ENCODE data around the gene CAMK1.
A peak's percentile ranks its signal among the peaks of the same experiment; 100 is the strongest.

The CAMK1 gene

GRCh38 chr3:9806137-9806536 is 36.4 kb upstream of the CAMK1 start:
- H3K4me3 ChIP-seq (ENCODE audit: low read depth, low read length), result no peak overlapping the region
- TF ChIP-seq CTCF (conservative IDR thresholded peaks at IDR 0.05; ENCODE audit: low read depth, low read length), result no peak
- DNase-seq (ENCODE audit: low read depth), result no peak

GRCh38 chr3:9804996-9805395 is 35.2 kb upstream of the CAMK1 start:
- no peak overlapping the region for H3K4me3 ChIP-seq (ENCODE audit: low read depth, low read length)
- DNase-seq (ENCODE audit: low read depth), result no peak
- no peak for TF ChIP-seq CTCF (conservative IDR thresholded peaks at IDR 0.05; ENCODE audit: low read depth, low read length)

GRCh38 chr3:9803494-9803893 is 33.7 kb upstream of the CAMK1 start:
- no peak for TF ChIP-seq CTCF (conservative IDR thresholded peaks at IDR 0.05; ENCODE audit: low read depth, low read length)
- no peak for DNase-seq (ENCODE audit: low read depth)

DNA sequence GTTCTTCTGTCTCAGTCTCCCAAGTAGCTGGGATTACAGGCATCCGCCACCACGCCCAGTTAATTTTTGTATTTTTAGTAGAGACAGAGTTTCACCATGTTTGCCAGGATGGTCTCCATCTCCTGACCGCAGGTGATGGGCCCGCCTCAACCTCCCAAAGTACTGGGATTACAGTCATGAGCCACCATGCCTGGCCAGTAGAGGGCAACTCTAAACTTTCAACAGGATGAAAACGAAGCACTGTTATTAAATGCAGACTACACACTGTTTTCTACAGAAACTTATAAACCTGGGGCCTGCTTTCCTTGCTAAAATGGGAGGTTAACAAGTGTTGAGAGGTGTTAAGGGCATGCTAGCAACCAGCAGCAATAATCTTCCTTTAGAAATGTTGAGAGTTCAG is 30.8 kb upstream of the CAMK1 start:
- no peak overlapping the region for H3K4me3 ChIP-seq (ENCODE audit: low read depth, low read length)
- no peak for DNase-seq (ENCODE audit: low read depth)
- TF ChIP-seq CTCF (conservative IDR thresholded peaks at IDR 0.05; ENCODE audit: low read depth, low read length), result peak; percentile 52

More at GRCh38 chr3:9803494-9803893, 33.7 kb upstream of the CAMK1 start:
- no peak overlapping the region for H3K4me3 ChIP-seq (ENCODE audit: low read depth, low read length)

GRCh38 chr3:9797196-9797945 is 27.6 kb upstream of the CAMK1 start:
- no peak overlapping the region for H3K4me3 ChIP-seq (ENCODE audit: low read depth, low read length)
- peak; percentile 38 for DNase-seq (ENCODE audit: low read depth)
- no peak for TF ChIP-seq CTCF (conservative IDR thresholded peaks at IDR 0.05; ENCODE audit: low read depth, low read length)

DNA sequence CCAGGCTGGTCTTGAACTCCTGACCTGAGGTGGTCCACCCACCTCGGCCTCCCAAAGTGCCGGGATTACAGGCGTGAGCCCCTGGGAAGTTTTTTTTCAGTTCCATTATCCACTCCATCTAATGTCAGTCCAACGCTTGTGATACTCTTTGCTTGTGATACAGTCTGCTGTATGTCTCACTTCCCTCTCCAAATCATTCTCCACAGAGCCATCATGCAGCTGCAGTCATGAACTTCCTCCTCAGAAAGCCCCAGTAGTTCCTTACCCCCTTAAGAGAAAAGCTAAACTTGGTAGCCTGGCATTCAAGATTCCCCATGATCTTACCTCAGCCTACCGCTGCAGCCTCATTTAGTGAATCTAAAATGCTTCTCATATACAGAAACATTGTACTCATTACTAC is 25.5 kb upstream of the CAMK1 start:
- DNase-seq (ENCODE audit: low read depth), result no peak
- H3K4me3 ChIP-seq (ENCODE audit: low read depth, low read length), result no peak overlapping the region
- no peak for TF ChIP-seq CTCF (conservative IDR thresholded peaks at IDR 0.05; ENCODE audit: low read depth, low read length)

DNA sequence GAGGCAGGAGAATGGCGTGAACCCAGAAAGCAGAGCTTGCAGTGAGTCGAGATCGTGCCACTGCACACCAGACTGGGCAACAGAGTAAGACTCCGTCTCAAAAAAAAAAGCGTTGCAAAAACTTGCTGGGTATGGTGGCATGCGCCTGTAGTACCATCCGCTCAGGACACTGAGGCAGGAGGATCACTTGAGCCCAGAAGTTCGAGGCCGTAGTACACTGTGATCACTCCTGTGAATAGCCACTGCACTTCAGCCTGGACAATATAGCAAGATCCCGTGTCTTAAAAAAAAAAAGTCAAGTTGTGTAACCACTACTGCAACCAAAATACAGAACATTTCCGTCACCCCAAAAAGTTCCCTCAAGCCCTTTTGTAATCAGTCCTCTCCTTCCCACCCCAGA is 24.7 kb upstream of the CAMK1 start:
- TF ChIP-seq CTCF (conservative IDR thresholded peaks at IDR 0.05; ENCODE audit: low read depth, low read length), result no peak
- DNase-seq (ENCODE audit: low read depth), result no peak
- H3K4me3 ChIP-seq (ENCODE audit: low read depth, low read length), result no peak overlapping the region

Data from choroid plexus epithelial cell (primary cell).